H54 (cell line): ENCODE measurements around the gene THOC6.

Source experiments
- DNase-seq: peaks from one replicate; pipeline ENCODE4 v3.0.0; 2011; ENCODE audit warnings: low spot score, mixed read lengths; ENCODE audit not compliant: insufficient read length
- FAIRE-seq: peaks from 3 replicates; lab custom pipeline; 2011; peaks lifted over from hg19 to GRCh38; lab: Jason Lieb, UNC
- POLR2A ChIP-seq: IDR thresholded peaks from 2 replicates; pipeline ENCODE4 v1.6.1; 2011; ENCODE audit warnings: low read depth, mild to moderate bottlenecking, low read length

Gene THOC6

GRCh38 chr16:3026003-3026378 lies 2.2 kb downstream of the THOC6 start:
- no peak for TF ChIP-seq POLR2A
- FAIRE-seq (no peak), DNase-seq (no peak)

GRCh38 chr16:3026609-3027488 lies 3.0 kb downstream of the THOC6 start:
- no peak for DNase-seq

GRCh38 chr16:3027489-3027795 lies 3.6 kb downstream of the THOC6 start:
- no peak for FAIRE-seq
- no peak for TF ChIP-seq POLR2A
- no peak for DNase-seq

More at GRCh38 chr16:3026609-3027488, 3.0 kb downstream of the THOC6 start:
- FAIRE-seq = no peak
- TF ChIP-seq POLR2A = no peak

- no peak for TF ChIP-seq POLR2A
- peak; percentile 94 for DNase-seq
- no peak for FAIRE-seq
These were observed 4.3 kb downstream of the THOC6 start for GRCh38 chr16:3027983-3028715.

GRCh38 chr16:3028716-3029319 lies 5.0 kb downstream of the THOC6 start:
- DNase-seq (no peak), FAIRE-seq (no peak)
- TF ChIP-seq POLR2A = no peak

GRCh38 chr16:3029491-3030221 lies 5.8 kb downstream of the THOC6 start:
- FAIRE-seq (no peak), DNase-seq (no peak)
- no peak for TF ChIP-seq POLR2A

- FAIRE-seq (no peak), DNase-seq (no peak)
- no peak for TF ChIP-seq POLR2A
These were observed 6.7 kb downstream of the THOC6 start for GRCh38 chr16:3030222-3031212.

GRCh38 chr16:3032624-3033023 lies 8.8 kb downstream of the THOC6 start:
- TF ChIP-seq POLR2A = no peak
- FAIRE-seq (no peak), DNase-seq (no peak)

GRCh38 chr16:3035289-3035971 lies 11.6 kb downstream of the THOC6 start:
- TF ChIP-seq POLR2A = no peak
- DNase-seq = no peak
- FAIRE-seq = no peak

GRCh38 chr16:3035972-3036725 lies 12.3 kb downstream of the THOC6 start:
- DNase-seq (no peak), FAIRE-seq (no peak)
- no peak for TF ChIP-seq POLR2A

- TF ChIP-seq POLR2A = no peak
- no peak for DNase-seq
- no peak for FAIRE-seq
These were observed 13.0 kb downstream of the THOC6 start, which contains the start of gene BICDL2 for GRCh38 chr16:3036726-3037315. Gene BICDL2 (minus strand): TSS chr16:3036944. CDS start chr16:3035496, 1,448 bp downstream.
